GM21529 (cell line): Measurements from ENCODE around the gene IL36B.

Experiments
- ATAC-seq: cut with Tn5 transposase; IDR thresholded peaks from one replicate; pipeline ENCODE4 v1.9.1; 2021; ENCODE audit not compliant: unreplicated experiment

IL36B gene

DNA sequence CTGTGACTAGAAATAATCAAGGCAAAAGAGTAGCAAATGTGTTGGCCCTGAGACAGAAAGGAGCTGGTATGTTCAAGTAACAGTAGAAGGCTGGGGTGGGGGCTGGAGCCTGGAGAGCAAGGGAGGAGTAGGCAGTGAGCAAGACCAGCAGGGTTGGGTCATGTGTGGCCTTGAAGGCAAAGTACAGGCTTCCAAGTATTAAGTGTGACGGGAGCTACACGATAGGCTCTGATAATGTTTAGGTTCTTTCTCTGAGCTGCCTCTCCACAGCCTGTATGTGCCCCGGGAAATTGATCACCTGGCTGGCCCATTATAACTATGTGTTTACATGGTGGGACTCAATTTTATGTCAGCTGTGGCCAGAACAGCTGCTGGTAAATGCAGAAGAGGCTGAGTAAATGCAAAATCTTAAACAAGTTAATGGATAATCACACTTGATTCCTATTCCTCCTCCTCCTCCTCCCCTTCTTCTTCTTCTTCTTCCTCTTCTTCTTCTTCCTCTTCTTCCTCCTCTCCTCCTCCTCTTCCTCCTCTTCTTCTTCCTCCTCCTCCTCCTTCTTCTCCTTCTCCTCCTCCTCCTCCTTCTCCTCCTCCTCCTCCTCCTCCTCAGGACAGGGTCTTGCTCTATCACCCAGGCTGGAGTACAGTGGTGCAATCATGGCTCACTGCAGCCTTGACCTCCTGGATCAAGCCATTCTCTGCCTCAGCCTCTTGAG is 24.4 kb upstream of the IL36B start:
- ATAC-seq: no peak

DNA sequence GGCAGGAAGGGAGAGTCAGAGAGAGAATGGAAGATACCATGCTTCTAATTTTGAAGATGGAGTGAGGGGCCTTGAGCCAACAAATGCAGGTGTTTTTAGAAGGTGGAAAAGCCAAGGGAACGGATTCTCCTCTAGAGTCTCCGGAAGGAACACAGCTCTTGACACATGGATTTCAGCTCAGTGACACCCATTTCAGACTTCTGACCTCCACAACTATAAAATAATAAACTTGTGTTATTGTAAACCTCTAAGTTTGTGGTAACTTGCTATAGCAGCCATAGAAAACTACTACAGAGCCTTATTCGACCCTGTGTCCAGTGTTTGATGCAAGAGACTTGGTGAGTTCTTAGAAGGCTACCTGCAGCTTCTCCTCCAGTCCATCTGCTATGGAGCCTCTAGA is 22.9 kb upstream of the IL36B start:
- no peak for ATAC-seq

DNA sequence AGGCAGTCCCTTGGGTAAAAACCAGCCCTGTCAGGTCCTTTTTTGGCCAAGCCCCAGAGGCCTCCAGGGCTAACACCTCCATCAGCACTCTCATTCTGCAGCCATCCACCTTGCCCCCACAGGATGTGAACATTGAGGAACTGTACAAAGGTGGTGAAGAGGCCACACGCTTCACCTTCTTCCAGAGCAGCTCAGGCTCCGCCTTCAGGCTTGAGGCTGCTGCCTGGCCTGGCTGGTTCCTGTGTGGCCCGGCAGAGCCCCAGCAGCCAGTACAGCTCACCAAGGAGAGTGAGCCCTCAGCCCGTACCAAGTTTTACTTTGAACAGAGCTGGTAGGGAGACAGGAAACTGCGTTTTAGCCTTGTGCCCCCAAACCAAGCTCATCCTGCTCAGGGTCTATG is 22.4 kb upstream of the IL36B start:
- no peak for ATAC-seq

DNA sequence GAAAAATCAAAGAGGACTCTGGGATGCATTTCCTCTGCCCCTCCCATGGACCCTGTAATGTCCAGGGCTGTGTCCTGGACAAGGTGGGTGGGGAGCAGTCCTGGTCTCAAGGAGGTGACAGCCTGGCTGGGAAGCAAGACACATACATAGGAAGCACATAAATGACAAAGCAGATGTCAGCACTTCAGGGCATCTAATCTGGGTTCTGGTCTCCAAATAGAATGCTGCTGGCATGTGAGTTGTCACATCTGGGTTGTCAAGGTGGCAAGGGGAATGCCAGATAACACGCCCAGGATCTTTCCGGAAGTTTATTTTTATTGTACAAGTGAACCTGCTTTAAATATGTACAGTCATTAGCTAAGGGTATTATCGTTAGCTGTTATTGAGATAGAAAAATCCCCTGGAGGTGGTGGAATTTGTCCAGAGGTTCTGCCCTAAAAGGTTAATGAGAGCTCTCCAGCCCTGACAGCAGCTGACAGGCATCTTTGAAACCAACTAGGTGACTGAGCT is 20.7 kb upstream of the IL36B start:
- no peak for ATAC-seq

DNA sequence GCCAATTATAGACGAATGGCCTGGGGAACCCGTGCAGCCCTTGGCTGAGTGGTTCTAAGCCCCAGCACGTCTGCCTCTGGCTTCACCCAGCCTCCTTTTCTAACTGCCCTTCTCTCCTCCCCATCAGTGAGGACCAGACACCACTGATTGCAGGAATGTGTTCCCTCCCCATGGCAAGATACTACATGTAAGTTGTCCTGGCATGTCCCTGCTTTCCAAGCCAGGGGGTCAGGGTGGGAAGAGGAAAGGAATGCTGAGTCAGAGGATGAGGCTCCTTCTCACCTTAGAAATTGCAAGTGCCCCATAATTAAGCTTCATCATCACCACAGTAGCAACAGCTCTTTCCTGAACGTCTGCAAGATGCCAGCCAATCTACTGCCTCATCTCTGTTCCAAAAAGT is 19.9 kb upstream of the IL36B start:
- no peak for ATAC-seq

DNA sequence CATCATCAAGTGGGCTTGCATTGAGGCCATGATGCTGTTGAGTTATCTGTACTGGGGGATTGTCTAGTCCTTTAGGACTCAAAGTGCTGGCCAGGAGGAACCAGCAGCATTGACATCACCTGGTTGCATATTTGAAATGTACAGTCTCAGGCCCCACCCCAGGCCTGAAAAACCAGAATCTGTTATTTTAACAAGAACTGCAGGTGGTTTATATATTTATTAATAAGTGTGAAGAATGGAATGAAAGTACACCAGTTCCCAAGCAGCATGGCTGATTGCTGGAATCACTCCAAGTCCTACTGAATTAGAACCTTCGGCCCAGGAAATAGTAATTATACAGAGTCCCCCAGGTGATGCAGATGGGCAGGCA is 17.9 kb upstream of the IL36B start:
- ATAC-seq: no peak

DNA sequence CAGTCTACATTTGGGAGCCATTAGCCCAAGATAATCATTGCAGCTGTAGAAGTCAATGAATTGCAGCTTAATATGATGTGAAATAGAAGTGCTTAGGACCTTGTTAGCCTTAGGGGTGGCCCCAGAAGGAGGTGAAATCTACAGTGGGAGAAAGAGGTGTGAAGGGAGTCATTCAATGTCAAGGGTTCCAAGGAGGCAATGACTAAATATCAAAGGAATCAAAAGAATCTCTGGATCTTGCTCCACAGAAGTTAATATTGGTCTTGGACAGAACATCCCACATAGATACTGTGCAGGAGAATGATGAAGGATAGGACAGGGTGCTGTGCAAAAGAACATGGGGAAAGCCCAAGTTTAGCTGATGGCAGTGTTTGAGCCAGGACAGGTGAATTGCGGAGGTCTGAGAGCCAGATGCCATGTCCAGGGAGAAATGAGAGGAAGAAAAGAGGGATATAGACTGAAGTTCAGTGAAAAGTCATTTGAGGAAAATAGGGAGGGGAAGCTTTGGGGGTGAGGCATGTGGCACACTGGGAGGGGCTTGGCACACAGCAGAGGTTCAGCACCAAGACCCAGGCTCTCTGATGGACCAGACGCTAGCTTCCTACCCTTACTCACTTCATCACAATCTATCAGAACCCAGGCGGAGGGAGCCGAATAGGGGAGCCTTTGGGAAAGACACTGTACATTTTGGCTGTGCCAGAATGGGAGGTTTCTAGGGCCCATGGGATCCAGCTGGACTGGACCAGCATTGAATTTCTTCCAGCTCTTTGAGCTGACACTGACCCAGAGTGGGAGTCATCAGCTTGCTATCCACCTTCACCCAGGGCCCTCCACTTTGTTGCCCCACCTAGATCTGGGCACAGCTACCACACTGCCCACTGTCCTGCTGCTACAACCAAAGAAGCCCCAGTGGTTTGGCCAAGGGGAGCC is 17.3 kb upstream of the IL36B start:
- no peak for ATAC-seq

DNA sequence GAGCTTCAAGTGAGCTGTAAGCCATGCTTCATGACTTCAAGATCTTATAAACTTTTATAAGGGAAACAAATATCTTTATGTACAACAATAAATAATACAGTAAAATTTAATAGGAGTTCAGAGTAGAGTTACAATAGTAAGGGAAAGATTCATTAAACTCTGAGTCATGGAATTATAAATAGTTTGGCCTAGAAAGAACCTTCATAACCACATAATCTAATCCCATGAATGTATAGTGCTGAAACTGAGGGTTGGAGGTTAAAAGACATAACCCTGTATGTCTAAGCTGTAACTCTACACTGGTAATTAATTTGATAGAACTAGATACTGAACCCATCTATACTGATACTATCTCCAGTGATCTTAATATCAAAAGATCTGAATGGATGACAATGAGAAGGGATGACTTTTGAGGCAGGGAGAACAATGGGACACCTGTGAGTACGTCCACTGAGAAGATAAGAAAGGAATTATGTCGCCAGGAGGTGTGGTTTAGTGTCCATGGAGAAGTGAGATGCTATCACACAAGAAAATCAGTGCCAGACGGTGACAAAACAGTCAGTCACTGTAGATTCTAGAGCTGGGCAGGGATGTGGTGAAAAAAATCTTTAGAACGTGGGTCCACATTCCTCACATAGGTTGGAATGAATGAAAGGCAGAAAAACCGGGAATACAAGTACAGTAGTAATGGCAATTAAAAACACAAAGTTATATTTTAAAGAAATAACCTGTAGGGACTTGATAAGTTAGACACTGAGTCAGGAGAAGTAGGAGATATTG is 16.2 kb upstream of the IL36B start:
- ATAC-seq: no peak

DNA sequence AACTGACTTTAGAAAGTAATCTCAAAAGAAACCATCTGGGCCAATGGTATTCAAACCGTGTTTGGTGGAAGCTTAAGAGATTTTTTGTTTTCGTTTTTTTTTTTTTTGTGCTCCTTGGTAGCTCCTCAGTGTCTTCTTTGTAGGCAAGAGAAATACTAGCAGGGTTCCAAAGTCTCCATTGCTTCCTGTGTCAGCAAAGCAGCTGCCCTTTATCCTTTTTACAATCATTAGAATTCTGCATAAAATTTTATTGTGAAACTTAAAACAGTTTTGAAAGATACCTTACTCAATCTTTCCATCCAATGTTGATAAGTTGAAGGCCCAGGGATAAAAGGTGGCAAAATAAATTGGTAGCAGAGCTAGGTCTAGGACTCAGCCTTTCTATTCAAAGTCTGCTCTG is 15.6 kb upstream of the IL36B start:
- ATAC-seq: no peak

DNA sequence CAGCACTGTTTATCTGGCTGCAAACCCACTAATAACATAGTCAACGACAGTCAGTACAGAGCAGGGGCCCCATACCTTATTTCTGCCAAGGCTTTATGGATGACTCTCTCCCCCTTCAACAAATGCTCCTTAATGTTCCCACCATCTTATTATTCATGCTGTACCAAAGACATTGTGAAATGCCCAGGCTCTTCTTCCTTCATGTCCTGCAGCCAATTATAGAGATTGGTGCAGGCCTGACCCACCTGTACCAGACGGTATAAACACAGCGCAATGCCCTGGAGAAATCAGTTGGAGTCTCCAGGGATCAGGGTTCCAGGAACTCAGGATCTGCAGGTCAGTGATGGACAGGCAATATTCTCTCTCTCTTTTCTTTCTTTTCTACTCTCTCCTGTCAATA is 15.0 kb upstream of the IL36B start, which contains the start of gene IL1F10:
TSS of gene IL1F10 (plus strand) at position 290 of the 400 bp plus-strand sequence. CDS start 4,769 bp downstream, outside the sequence.
- no peak for ATAC-seq

DNA sequence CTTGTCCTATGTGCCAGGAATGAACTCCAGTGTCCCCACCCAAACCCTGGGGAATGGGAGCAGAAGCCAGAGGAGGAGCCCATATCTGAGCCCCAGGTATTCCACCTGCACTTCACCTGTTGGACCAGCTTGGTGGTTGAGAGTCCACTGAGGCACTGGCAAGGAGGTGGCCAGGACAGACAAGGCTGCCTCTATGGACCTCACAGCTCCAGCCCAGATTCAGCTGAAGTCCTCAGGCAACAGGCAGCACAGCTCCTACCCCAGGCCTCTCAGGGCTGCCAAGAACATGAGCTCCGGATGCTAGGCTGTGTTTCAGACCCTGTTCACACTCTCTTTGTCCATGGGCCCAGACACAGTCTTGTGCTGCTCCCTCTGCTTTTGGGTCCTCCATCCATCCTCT is 12.2 kb upstream of the IL36B start:
- no peak for ATAC-seq

DNA sequence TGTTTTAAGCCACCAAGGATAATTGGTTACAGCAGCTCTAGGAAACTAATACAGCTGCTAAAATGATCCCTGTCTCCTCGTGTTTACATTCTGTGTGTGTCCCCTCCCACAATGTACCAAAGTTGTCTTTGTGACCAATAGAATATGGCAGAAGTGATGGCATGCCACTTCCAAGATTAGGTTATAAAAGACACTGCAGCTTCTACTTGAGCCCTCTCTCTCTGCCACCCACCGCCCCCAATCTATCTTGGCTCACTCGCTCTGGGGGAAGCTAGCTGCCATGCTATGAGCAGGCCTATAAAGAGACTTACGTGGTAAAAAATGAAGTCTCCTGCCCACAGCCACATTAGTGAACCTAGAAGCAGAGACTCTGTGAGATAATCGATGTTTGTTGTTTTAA is 11.6 kb upstream of the IL36B start:
- ATAC-seq: no peak

DNA sequence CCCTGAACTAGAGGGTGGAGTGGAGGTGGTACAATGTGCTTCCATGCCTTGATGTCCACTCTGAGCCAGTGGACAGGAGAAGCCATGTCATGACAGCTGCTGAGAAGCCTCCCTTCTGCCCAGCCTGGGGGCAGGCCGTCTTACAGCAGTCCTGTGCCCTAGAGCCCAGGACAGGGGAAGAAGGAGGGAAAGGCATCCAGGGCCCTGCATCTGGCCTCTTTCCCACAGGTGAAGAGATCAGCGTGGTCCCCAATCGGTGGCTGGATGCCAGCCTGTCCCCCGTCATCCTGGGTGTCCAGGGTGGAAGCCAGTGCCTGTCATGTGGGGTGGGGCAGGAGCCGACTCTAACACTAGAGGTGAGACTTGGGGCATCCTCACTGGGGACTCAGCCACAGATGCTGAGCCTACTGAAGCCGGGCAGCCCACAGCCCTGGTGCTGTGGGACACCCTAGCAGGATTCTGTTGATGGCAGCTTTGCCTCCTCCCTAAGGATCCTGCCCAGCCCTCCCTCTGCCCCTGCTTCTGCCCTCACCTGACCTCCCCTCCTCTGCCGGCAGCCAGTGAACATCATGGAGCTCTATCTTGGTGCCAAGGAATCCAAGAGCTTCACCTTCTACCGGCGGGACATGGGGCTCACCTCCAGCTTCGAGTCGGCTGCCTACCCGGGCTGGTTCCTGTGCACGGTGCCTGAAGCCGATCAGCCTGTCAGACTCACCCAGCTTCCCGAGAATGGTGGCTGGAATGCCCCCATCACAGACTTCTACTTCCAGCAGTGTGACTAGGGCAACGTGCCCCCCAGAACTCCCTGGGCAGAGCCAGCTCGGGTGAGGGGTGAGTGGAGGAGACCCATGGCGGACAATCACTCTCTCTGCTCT is 9.5 kb upstream of the IL36B start:
- ATAC-seq: no peak

DNA sequence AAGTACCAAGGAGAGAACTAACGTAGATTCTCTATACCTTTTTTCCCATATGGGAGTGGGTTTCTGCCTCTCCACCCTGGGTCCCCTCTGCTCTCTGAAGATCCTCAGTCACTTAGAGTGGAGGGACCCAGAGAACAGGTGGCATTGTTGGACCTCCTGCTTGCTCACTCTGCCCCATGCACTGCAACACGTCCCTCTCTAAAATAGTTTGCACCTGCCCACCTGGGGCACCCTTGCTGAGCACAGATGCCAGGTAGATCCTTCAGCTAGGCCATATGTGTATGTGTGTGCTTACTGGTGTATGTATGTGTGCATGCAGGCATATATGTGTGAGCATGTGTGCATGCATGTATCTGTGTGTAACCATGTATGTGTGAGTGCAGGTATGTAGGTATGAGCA is 8.6 kb upstream of the IL36B start:
- no peak for ATAC-seq

DNA sequence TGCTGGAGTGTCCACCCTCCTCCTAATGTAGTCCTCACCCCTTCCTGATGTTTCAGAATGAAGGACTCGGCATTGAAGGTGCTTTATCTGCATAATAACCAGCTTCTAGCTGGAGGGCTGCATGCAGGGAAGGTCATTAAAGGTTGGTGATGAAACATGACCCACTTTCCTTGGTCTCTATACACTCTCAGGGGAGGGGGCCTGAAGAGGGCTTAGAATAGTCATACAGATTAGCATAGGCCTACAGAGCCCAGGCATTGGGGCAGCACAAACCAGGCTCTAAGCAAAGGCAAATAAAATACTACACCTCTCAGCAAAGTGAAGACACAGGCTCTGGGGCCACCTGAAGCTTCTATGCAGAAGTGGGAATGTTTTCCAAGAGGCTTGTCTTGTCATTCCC is 8.1 kb upstream of the IL36B start:
- ATAC-seq: no peak

DNA sequence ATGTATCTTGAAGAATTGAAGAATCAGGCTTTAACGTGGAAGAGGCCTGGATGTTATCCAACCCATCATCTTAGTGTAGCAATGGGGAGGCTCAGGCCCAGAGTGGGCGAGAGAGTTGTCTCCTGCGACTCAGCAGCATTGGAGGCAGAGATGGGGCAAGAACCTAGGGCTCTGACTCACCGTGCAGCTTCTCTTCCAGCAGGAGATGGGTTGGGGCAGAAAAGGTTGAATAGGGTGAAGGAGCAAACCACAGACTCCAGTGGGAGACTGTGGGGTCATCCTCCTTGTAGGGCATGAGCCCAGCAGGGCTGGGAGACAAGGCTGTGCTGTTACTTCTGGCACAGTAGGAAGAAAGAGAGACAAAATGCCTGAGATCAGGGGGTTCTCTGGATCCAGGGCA is 7.7 kb upstream of the IL36B start:
- ATAC-seq: no peak

DNA sequence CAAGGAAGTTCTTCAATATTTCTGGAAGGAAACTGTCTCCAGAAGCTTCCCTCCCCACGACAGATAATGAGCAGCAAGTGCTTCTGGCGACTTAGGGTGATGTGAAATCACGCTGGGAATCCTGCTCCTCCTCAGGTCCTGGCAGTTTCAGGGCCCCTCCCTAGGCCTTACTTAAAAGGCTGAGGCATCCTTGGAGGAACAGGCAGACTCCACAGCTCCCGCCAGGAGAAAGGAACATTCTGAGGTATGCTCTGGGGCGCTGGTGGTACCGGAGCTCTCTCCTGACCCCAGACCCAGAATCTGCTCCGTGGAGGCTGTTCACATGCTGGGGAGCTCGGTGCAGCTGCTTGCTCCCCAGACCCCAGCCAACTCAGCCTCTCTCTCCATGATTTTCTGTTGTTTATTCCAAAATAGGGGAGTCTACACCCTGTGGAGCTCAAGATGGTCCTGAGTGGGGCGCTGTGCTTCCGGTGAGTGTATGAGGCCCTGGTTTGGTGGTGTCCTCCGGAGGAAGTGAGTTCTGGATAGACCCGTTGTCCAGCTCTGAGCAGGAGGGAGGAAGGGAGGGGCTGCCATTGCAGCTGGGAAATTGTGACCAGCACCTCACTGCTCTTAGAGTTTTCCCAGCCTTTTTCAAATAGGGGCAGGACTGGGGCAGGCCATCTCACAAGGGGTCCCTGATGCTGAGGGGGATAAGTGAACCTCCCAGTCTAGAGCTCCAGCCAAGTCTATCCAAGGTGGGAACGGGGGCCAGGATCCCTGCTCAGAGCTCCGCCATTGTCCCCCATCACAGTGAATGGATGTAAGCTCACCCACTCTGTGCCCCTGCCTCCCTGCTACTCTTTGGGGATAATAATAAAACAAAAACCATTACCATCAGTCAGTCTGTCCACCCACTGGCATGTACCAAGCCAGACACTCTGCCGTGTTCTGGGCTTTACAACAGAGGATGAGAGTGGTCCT is 6.6 kb upstream of the IL36B start, which contains the start of gene IL36RN:
TSS of gene IL36RN (plus strand) at position 201 of the 963 bp plus-strand sequence. CDS start at position 442, 241 bp downstream.
- ATAC-seq: no peak

DNA sequence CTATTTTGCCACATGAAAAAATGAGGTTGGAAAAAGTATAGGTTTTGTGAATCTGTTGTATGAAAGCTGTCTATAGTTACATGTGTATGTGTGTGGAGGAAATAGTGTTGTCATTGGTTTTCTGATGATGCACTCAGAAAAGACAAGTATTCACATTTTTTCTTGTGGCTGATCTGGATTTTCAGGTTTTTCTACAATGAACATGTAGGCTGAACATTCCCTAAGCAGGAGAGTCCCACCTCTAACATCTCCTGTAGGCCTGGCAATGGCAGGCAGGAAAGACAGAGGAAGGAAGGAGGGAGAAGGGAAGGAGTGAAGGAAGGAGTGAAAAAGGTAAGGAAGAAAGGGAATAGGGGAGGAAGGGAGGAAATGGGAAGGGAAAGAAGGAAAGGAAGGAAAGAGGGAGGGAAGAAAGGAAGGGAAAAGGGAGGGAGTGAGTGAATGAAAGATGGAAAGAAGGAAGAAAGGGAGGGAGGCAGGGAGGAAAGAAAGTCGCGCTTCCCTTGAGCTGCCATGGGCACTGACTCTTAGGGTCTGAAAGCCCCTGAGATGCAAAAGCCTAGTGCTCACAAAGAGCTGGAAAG is 5.8 kb upstream of the IL36B start:
- no peak for ATAC-seq

DNA sequence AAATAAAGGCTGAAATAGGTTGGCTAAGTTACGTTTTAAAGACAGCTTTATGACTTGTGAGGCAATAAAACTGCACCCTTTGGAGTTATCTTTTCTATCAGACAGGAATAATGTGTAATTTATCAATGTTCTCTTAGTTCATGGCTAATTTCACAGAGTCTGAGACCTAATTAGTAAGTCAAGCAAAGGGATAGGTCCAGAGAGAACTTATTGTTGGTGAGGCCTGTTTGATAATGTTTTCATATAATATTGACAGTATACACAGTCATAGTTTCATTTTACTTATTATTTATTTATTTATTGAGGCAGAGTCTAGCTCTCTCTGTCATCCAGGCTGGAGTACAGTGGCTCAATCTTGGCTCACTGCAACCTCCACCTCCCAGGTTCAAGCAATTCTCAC is 4.5 kb upstream of the IL36B start:
- ATAC-seq: no peak
